ENCODE measurements around the gene THEM4. TPM values are rescaled to one million over a fixed set of nuclear protein-coding genes. Genes with fewer than 3 reads are reported as not detected.

The THEM4 gene
- total and polyA plus RNA-seq, 7 donors: 4.9 to 21.9 (median 16.1) TPM

- WGBS, 2 donors: 88 to 94% methylated on average over 9 of the region's 9 CpGs
- intact Hi-C loops (cut with DNase I): no loop called here
- no peaks in the 10 kb centered on the region for H3K9me3 ChIP-seq
- H3K4me3 ChIP-seq: no peak overlapping the region
- DNase-seq: no peak
- TF ChIP-seq POLR2A (IDR thresholded peaks at IDR 0.05) (no peak), POLR2AphosphoS5 (IDR thresholded peaks at IDR 0.05) (no peak), CTCF (IDR thresholded peaks at IDR 0.05) (no peak), EP300 (IDR thresholded peaks at IDR 0.05) (no peak)
- H3K27me3 ChIP-seq: no peaks in the 10 kb centered on the region
- no peaks in the 10 kb centered on the region for H3K4me1 ChIP-seq
- H3K27ac ChIP-seq: no peak overlapping the region
- peaks cover 0 to 42% (median 14%) of the 10 kb centered on the region in 4 donors for H3K36me3 ChIP-seq
Measured at GRCh38 chr1:151893176-151893924, 16.0 kb downstream of the THEM4 start.

- intact Hi-C loops (cut with DNase I): no loop called here
- Histone ChIP-seq H3K9me3 (no peaks in the 10 kb centered on the region), H3K36me3 (peaks cover 0 to 51% (median 17%) of the 10 kb centered on the region in 4 donors), H3K4me3 (no peak overlapping the region), H3K27ac (no peak overlapping the region), H3K27me3 (no peaks in the 10 kb centered on the region), H3K4me1 (no peaks in the 10 kb centered on the region)
- TF ChIP-seq EP300 (IDR thresholded peaks at IDR 0.05): no peak
- TF ChIP-seq CTCF (IDR thresholded peaks at IDR 0.05): no peak
- no peak for TF ChIP-seq POLR2AphosphoS5 (IDR thresholded peaks at IDR 0.05)
- TF ChIP-seq POLR2A (IDR thresholded peaks at IDR 0.05): no peak
- WGBS, 2 donors: 95% methylated on average over 2 of the region's 2 CpGs
- no peak for DNase-seq
Measured at GRCh38 chr1:151892190-151892589, 17.1 kb downstream of the THEM4 start.

DNA sequence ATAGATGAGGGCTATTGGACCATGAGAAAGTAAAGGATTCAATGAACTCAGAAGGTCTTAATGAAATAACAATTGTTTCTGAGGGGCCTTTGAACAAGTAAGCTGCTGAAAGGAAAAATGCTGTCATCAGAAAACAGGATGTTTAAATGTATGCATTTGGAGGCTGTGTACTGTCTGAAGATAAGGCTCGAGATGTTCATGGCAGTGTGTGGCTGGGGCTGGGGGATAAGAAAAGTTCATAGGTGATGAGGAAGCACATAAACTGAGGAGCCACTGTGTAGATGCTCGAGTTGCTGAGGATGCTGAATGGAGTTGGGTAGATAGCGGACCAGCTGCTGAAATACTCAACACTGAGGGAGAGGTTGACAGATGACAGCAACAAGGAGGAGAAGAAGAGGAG is 17.8 kb downstream of the THEM4 start:
- H3K27ac ChIP-seq: no peak overlapping the region
- no peaks in the 10 kb centered on the region for H3K9me3 ChIP-seq
- H3K4me1 ChIP-seq: no peaks in the 10 kb centered on the region
- DNase-seq: no peak
- H3K4me3 ChIP-seq: no peak overlapping the region
- 71 to 84% methylated on average over 3 of the region's 3 CpGs for WGBS, 2 donors
- intact Hi-C loops (cut with DNase I): no loop called here
- no peaks in the 10 kb centered on the region for H3K27me3 ChIP-seq
- no peak for TF ChIP-seq POLR2AphosphoS5 (IDR thresholded peaks at IDR 0.05)
- no peak for TF ChIP-seq CTCF (IDR thresholded peaks at IDR 0.05)
- peaks cover 0 to 51% (median 17%) of the 10 kb centered on the region in 4 donors for H3K36me3 ChIP-seq

- Histone ChIP-seq H3K27ac (no peak overlapping the region), H3K4me3 (no peak overlapping the region), H3K27me3 (no peaks in the 10 kb centered on the region), H3K4me1 (no peaks in the 10 kb centered on the region), H3K9me3 (no peaks in the 10 kb centered on the region), H3K36me3 (peaks cover 0 to 57% (median 16%) of the 10 kb centered on the region in 4 donors)
- intact Hi-C loops (cut with DNase I): no loop called here
- no peak for DNase-seq
- WGBS, 2 donors: 91 to 92% methylated on average over 2 of the region's 2 CpGs
- TF ChIP-seq EP300 (IDR thresholded peaks at IDR 0.05): no peak
- TF ChIP-seq CTCF (IDR thresholded peaks at IDR 0.05): no peak
- no peak for TF ChIP-seq POLR2AphosphoS5 (IDR thresholded peaks at IDR 0.05)
- TF ChIP-seq POLR2A (IDR thresholded peaks at IDR 0.05): no peak
Measured at GRCh38 chr1:151888972-151889570, 20.2 kb downstream of the THEM4 start.
